GM12878 (cell line): ENCODE measurements around the gene GSG1L. TPM values are rescaled to one million over a fixed set of nuclear protein-coding genes. Genes with fewer than 3 reads are reported as not detected.

Experiments used
- ATAC-seq: fragments of 200-7000 bp; cut with Tn5 transposase; 3 replicates; pipeline ENCODE4 v1.9.1; 2020; ENCODE audit warnings: mild to moderate bottlenecking, moderate library complexity
- BruUV-seq: library from RNA; stranded (reverse); fragments of 400-500 nt; replicated peaks from 2 replicates; lab custom pipeline; 2021; lab: Mats Ljungman, UMichigan
- CTCF ChIA-PET: fragments of 300-600 bp; sonication (Branson Sonifier 250); formaldehyde crosslinking; extraction: SDS; loops from one replicate; lab custom pipeline; 2021; ENCODE audit warnings: inconsistent platforms; lab: Yijun Ruan, JAX
- POLR2A ChIA-PET: fragments of 350-600 bp; formaldehyde crosslinking; extraction: SDS; loops from one replicate; lab custom pipeline; 2021; ENCODE audit warnings: inconsistent platforms; lab: Charles Lee
- RAD21 ChIA-PET: fragments of 300-600 bp; sonication (Branson Sonifier 250); formaldehyde crosslinking; loops from one replicate; lab custom pipeline; 2023; ENCODE audit warnings: antibody characterized with exemption; ENCODE audit not compliant: unreplicated experiment; lab: Charles Lee
- SMC1A ChIA-PET: fragments of 300-600 bp; sonication (Branson Sonifier 250); formaldehyde crosslinking; loops from one replicate; lab custom pipeline; 2023; ENCODE audit not compliant: unreplicated experiment, uncharacterized antibody; lab: Charles Lee
- DNase-seq: peaks from one replicate; pipeline ENCODE4 v3.0.0-alpha.2; 2011; ENCODE audit warnings: low read depth, low spot score
- FAIRE-seq: peaks from 3 replicates; lab custom pipeline; 2011; peaks lifted over from hg19 to GRCh38; lab: Jason Lieb, UNC
- H2AFZ ChIP-seq: 2 replicates; pipeline ENCODE4 v1.6.0; 2011; ENCODE audit warnings: low read depth, low read length, control low read depth; ENCODE audit not compliant: control insufficient read depth
- H3K27ac ChIP-seq: 2 replicates; pipeline ENCODE4 v1.5.1; 2011; ENCODE audit warnings: control low read depth; ENCODE audit not compliant: control insufficient read depth, insufficient read depth
- H3K27me3 ChIP-seq, 2 experiments: replicated peaks in 1 of 2; 2 replicates each; pipeline versions ENCODE4 v1.6.0 to v1.6.1; 2011; ENCODE audit warnings: low read length in 1 of 2; ENCODE audit not compliant: control insufficient read depth in 2 of 2, insufficient read depth in 2 of 2
- H3K36me3 ChIP-seq, 2 experiments: 2 replicates each; pipeline ENCODE4 v1.5.1; 2011; ENCODE audit warnings: low read length in 1 of 2; ENCODE audit not compliant: control insufficient read depth in 2 of 2, insufficient read depth in 2 of 2
- H3K4me1 ChIP-seq: 2 replicates; pipeline ENCODE4 v1.6.1; 2011; ENCODE audit warnings: mild to moderate bottlenecking, low read length, moderate library complexity, mixed read lengths; ENCODE audit not compliant: control insufficient read depth, insufficient read depth
- H3K4me2 ChIP-seq: 2 replicates; pipeline ENCODE4 v1.6.0; 2011; ENCODE audit warnings: control low read depth; ENCODE audit not compliant: control insufficient read depth, insufficient read depth
- H3K4me3 ChIP-seq: fragments of 200-600 bp; sonication (generic); 2 replicates; pipeline ENCODE4 v1.5.1; 2016
- H3K79me2 ChIP-seq: 2 replicates; pipeline ENCODE4 v1.6.0; 2011; ENCODE audit warnings: low read length; ENCODE audit not compliant: control insufficient read depth, insufficient read depth
- H3K9ac ChIP-seq: 2 replicates; pipeline ENCODE4 v1.8.0; 2011; ENCODE audit warnings: low read length, control low read depth, mixed read lengths; ENCODE audit not compliant: control insufficient read depth, insufficient read depth
- H3K9me3 ChIP-seq: replicated peaks from 3 replicates; pipeline ENCODE4 v1.5.1; 2011; ENCODE audit warnings: mild to moderate bottlenecking, low read length; ENCODE audit not compliant: control insufficient read depth, insufficient read depth
- H4K20me1 ChIP-seq: 2 replicates; pipeline ENCODE4 v1.6.0; 2011; ENCODE audit not compliant: control insufficient read depth, insufficient read depth
- IRF5 ChIP-seq: fragments of 450-650 bp; IDR thresholded peaks from 2 replicates; pipeline ENCODE4 v1.6.1; 2017; ENCODE audit warnings: borderline replicate concordance
- MTA3 ChIP-seq: IDR thresholded peaks from 2 replicates; pipeline ENCODE4 v1.6.1; 2012; ENCODE audit warnings: low read length, inconsistent platforms, borderline replicate concordance
- PRDM15 ChIP-seq: fragments of 450-650 bp; formaldehyde crosslinking; IDR thresholded peaks from 2 replicates; pipeline ENCODE4 v1.4.0; 2020; ENCODE audit warnings: mild to moderate bottlenecking, moderate library complexity
- RAD51 ChIP-seq: fragments of 450-650 bp; IDR thresholded peaks from 2 replicates; pipeline ENCODE4 v1.6.1; 2016; ENCODE audit warnings: moderate library complexity, mild to moderate bottlenecking, inconsistent platforms
- SMAD5 ChIP-seq: IDR thresholded peaks from 2 replicates; pipeline ENCODE4 v1.6.1; 2016; ENCODE audit warnings: antibody characterized with exemption, low read depth
- SREBF2 ChIP-seq: IDR thresholded peaks from 2 replicates; pipeline ENCODE4 v1.6.1; 2012; ENCODE audit warnings: mild to moderate bottlenecking, low read length
- TAF1 ChIP-seq: IDR thresholded peaks from 2 replicates; pipeline ENCODE4 v1.6.1; 2011; ENCODE audit warnings: mild to moderate bottlenecking, low read depth, low read length, borderline replicate concordance
- TCF3 ChIP-seq: IDR thresholded peaks from 2 replicates; pipeline ENCODE4 v1.6.1; 2012; ENCODE audit warnings: low read depth, mild to moderate bottlenecking, low read length, borderline replicate concordance; ENCODE audit not compliant: insufficient read depth
- YBX1 ChIP-seq: fragments of 450-650 bp; IDR thresholded peaks from 2 replicates; pipeline ENCODE4 v1.6.1; 2016; ENCODE audit warnings: antibody characterized with exemption
- WGBS: methylation state at CpG from one replicate; pipeline ENCODE4 v1.1.6; 2016; ENCODE audit warnings: low lambda C conversion rate; ENCODE audit not compliant: insufficient replicate concordance, insufficient coverage; ENCODE audit errors: missing lambda C conversion rate; 5-methylcytosine and 5-hydroxymethylcytosine counted together
- in situ Hi-C: fragments of 300-500 bp; cut with MboI; formaldehyde crosslinking; loops from 9 replicates; pipeline ENCODE4 v1.14.3; 2018; ENCODE audit warnings: mixed read lengths
- intact Hi-C: fragments of 100-400 bp; cut with micrococcal nuclease; formaldehyde crosslinking; loops from one replicate; pipeline ENCODE4 v1.14.2; 2022; ENCODE audit not compliant: unreplicated experiment
- polyA plus RNA-seq, 11 experiments: library from polyadenylated mRNA; depleted of rRNA in 4 of 11; unstranded in 6 of 11; stranded (reverse) in 5 of 11; fragments of >200 nt; fragmentation: Nextera tagmentation in 4 of 11; fragmentation: Illumina TruSeq in 1 of 11; extraction: Ambion mirVana in 4 of 11; extraction: Trizol in 1 of 11; gene quantifications; 1 replicate in 1 of 11; 2 replicates in 10 of 11; pipeline versions ENCODE4 v1.2.1 to v1.2.3, GENCODE V29; 2011 to 2016; ENCODE audit warnings: inconsistent platforms in 2 of 11, missing spikeins in 2 of 11, low read depth in 1 of 11
- total RNA-seq, 4 experiments: library from RNA; depleted of rRNA in 3 of 4; stranded (reverse); fragments of >200 nt in 3 of 4; fragmentation: Illumina TruSeq in 1 of 4; extraction: Trizol in 1 of 4; gene quantifications; 2 replicates each; pipeline versions ENCODE4 v1.2.1 to v1.2.3, GENCODE V29; 2013 to 2021

Gene GSG1L
- total and polyA plus RNA-seq, 10 of the 15 experiments (the other 5 are each of a cell fraction or from before 2014, with no cell fraction given): not detected

GRCh38 chr16:27787665-27788064 is 275.8 kb downstream of the GSG1L start:
- H3K27me3 ChIP-seq: no peaks in the 10 kb centered on the region
- ATAC-seq (no peak), DNase-seq (no peak), FAIRE-seq (no peak)
- intact Hi-C loops: no loop called here
- H3K4me2 ChIP-seq: no peak overlapping the region
- no peak overlapping the region for H3K9ac ChIP-seq
- no peaks in the 10 kb centered on the region for H3K4me1 ChIP-seq
- POLR2A ChIA-PET: no interaction called here
- H3K4me3 ChIP-seq: no peak overlapping the region
- no peaks in the 10 kb centered on the region for H3K36me3 ChIP-seq
- no peak for TF ChIP-seq IRF5
- no peak for TF ChIP-seq MTA3
- no peak for TF ChIP-seq SREBF2
- in situ Hi-C loops: no loop called here
- 43% methylated on average over 6 of the region's 6 CpGs for WGBS
- RAD21 ChIA-PET: no interaction called here
- H3K79me2 ChIP-seq: no peaks in the 10 kb centered on the region
- CTCF ChIA-PET: interaction anchor here (0.9 kb wide), 1 partner anchor 84 kb away, joined by 3 read pairs; no protein-coding TSS in a partner anchor
- H3K9me3 ChIP-seq: no peaks in the 10 kb centered on the region
- H2AFZ ChIP-seq: no peak overlapping the region
- SMC1A ChIA-PET: interaction anchor here (0.8 kb wide), 1 partner anchor 13 kb away, joined by 4 read pairs; no protein-coding TSS in a partner anchor
- H4K20me1 ChIP-seq: no peaks in the 10 kb centered on the region
- BruUV-seq: no TSS peak
- no peak overlapping the region for H3K27ac ChIP-seq

GRCh38 chr16:27786923-27787625 is 276.4 kb downstream of the GSG1L start:
- SMC1A ChIA-PET: interaction anchor here (0.8 kb wide), 1 partner anchor 12 kb away, joined by 4 read pairs; no protein-coding TSS in a partner anchor
- in situ Hi-C loops (no loop called here), intact Hi-C loops (no loop called here)
- H3K4me1 ChIP-seq: no peaks in the 10 kb centered on the region
- no peak overlapping the region for H3K27ac ChIP-seq
- H4K20me1 ChIP-seq: no peaks in the 10 kb centered on the region
- POLR2A ChIA-PET: no interaction called here
- CTCF ChIA-PET: no interaction called here
- no peaks in the 10 kb centered on the region for H3K79me2 ChIP-seq
- ATAC-seq (no peak), FAIRE-seq (no peak), DNase-seq (no peak)
- no TSS peak for BruUV-seq
- RAD21 ChIA-PET: no interaction called here
- H3K27me3 ChIP-seq: no peaks in the 10 kb centered on the region
- no peaks in the 10 kb centered on the region for H3K36me3 ChIP-seq
- no peak overlapping the region for H3K4me2 ChIP-seq
- no peak overlapping the region for H3K4me3 ChIP-seq
- H3K9me3 ChIP-seq: no peaks in the 10 kb centered on the region
- no peak overlapping the region for H3K9ac ChIP-seq
- 39% methylated on average over 19 of the region's 19 CpGs for WGBS
- H2AFZ ChIP-seq: no peak overlapping the region
- TF ChIP-seq SMAD5 (no peak), TCF3 (no peak), YBX1 (no peak), TAF1 (no peak), RAD51 (no peak), PRDM15 (CRISPR knock-in tag) (no peak)
